ENCODE results near the gene STK17A. TPM values are rescaled to one million over a fixed set of nuclear protein-coding genes. Genes with fewer than 3 reads are reported as not detected.

Gene STK17A
- total and polyA plus RNA-seq, 4 donors = 11.7 to 34.7 (median 22.0) TPM

DNA sequence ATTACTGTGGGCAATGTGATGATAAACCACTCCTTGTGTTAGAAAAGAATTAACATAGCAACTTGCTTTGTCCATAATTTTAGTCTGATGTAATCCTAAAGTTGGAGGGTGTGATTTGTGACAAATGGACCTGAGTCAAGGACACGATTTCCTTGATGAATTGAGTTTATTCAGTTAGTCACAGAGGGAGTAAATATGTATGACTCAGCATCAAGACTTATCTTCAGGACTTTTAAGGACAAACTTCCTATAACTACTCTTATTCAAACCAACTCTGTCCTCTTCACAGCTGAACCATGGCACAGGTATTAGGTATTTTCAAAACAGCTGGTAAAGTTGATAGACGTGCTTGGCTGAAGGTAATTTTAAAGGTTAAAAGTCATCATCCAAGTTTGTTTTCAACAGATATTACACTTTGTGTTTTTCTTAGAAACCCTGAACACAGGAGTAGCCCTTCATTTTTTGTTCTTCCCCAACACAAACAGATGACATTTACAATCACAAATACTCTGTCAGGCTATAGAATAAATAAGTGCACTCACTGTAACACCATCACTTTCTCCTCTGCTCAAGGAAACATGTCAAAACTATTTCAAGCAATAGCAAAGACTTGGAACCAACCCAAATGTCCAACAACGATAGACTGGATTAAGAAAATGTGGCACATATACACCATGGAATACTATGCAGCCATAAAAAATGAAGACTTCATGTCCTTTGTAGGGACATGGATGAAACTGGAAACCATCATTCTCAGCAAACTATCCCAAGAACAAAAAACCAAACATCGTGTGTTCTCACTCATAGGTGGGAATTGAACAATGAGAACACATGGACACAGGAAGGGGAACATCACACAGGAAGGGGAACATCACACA, 91.9 kb downstream of the STK17A start:
- DNase-seq = no peak
- Histone ChIP-seq H3K27me3 (ENCODE audit: control insufficient read depth in 3 of 3, insufficient read depth in 3 of 3, low read length in 2 of 3) (no peaks in the 10 kb centered on the region), H3K27ac (ENCODE audit: low read depth in 1 of 2, low read length in 1 of 2) (peak overlapping the region in 1 of 2 donors; percentile 60), H3K9ac (ENCODE audit: insufficient read depth in 1 of 2, low read length in 2 of 2) (no peak overlapping the region), H3K4me1 (ENCODE audit: control insufficient read depth in 5 of 5, insufficient read depth in 5 of 5, low read length in 5 of 5) (peaks cover 0 to 17% (median 0%) of the 10 kb centered on the region in 5 donors), H3K4me3 (no peak overlapping the region), H3K9me3 (ENCODE audit: control insufficient read depth in 4 of 4, insufficient read depth in 3 of 4, low read length in 3 of 4) (no peaks in the 10 kb centered on the region), H3K36me3 (ENCODE audit: control insufficient read depth in 4 of 4, insufficient read depth in 4 of 4, low read length in 4 of 4) (no peaks in the 10 kb centered on the region)
- ATAC-seq (ENCODE audit: insufficient read depth, low FRiP score) = peak; percentile 82
- TF ChIP-seq, protein P1, sequence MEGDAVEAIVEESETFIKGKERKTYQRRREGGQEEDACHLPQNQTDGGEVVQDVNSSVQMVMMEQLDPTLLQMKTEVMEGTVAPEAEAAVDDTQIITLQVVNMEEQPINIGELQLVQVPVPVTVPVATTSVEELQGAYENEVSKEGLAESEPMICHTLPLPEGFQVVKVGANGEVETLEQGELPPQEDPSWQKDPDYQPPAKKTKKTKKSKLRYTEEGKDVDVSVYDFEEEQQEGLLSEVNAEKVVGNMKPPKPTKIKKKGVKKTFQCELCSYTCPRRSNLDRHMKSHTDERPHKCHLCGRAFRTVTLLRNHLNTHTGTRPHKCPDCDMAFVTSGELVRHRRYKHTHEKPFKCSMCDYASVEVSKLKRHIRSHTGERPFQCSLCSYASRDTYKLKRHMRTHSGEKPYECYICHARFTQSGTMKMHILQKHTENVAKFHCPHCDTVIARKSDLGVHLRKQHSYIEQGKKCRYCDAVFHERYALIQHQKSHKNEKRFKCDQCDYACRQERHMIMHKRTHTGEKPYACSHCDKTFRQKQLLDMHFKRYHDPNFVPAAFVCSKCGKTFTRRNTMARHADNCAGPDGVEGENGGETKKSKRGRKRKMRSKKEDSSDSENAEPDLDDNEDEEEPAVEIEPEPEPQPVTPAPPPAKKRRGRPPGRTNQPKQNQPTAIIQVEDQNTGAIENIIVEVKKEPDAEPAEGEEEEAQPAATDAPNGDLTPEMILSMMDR (IDR thresholded peaks at IDR 0.05; ENCODE audit: control extremely low read depth, extremely low read depth) = no peak
- 54 to 65% methylated on average over 4 of the region's 4 CpGs for WGBS, 2 donors

Other genes starting within 250 kb of the STK17A start
- gene COA1, start 146.4 kb downstream of the STK17A start, total RNA-seq = 10 to 100 TPM; 47.7 to 92.1 TPM
- gene COA1, start 146.4 kb downstream of the STK17A start, polyA plus RNA-seq = 10 to 100 TPM; 35.0 to 37.6 TPM
- gene BLVRA, start 175.6 kb downstream of the STK17A start, total RNA-seq = 10 to 100 TPM; 25.9 to 92.2 TPM
- gene BLVRA, start 175.6 kb downstream of the STK17A start, polyA plus RNA-seq = 100 to 1,000 TPM; 102 to 143 TPM